OCI-LY7 (cell line): ENCODE measurements around the gene FAM210B. TPM values are rescaled to one million over a fixed set of nuclear protein-coding genes. Genes with fewer than 3 reads are reported as not detected.

Experiments used
- BruUV-seq: library from RNA; stranded (reverse); fragments of 400-500 nt; replicated peaks from 2 replicates; lab custom pipeline; 2021; lab: Mats Ljungman, UMichigan
- CTCF ChIA-PET: fragments of 300-600 bp; sonication (Branson Sonifier 250); formaldehyde crosslinking; loops from one replicate; lab custom pipeline; 2022; ENCODE audit warnings: antibody characterized with exemption; ENCODE audit not compliant: unreplicated experiment; lab: Charles Lee
- POLR2A ChIA-PET: fragments of 300-600 bp; sonication (Branson Sonifier 250); formaldehyde crosslinking; loops from one replicate; lab custom pipeline; 2022; ENCODE audit warnings: antibody characterized with exemption; lab: Charles Lee
- DNase-seq: peaks from one replicate; pipeline ENCODE4 v3.0.0-alpha.2; 2015; ENCODE audit warnings: low spot score
- H2AFZ ChIP-seq: fragments of 200-600 bp; sonication (generic), shearing (Covaris generic); 2 replicates; pipeline ENCODE4 v1.6.1; 2014; ENCODE audit warnings: mild to moderate bottlenecking, antibody characterized with exemption, low read length, moderate library complexity
- H3K27ac ChIP-seq: fragments of 200-600 bp; sonication (generic); 2 replicates; pipeline ENCODE4 v1.5.1; 2014; ENCODE audit warnings: mixed run types, low read depth, mild to moderate bottlenecking, moderate library complexity, low read length, inconsistent platforms; ENCODE audit not compliant: poor library complexity, severe bottlenecking
- H3K36me3 ChIP-seq: fragments of 200-600 bp; sonication (generic); 2 replicates; pipeline ENCODE4 v1.6.1; 2014; ENCODE audit warnings: mild to moderate bottlenecking, antibody characterized with exemption, low read length, moderate library complexity, mixed read lengths; ENCODE audit not compliant: insufficient read depth
- H3K4me1 ChIP-seq: fragments of 200-600 bp; sonication (generic); 2 replicates; pipeline ENCODE4 v1.5.1; 2014; ENCODE audit warnings: mild to moderate bottlenecking, low read length; ENCODE audit not compliant: insufficient read depth, poor library complexity, severe bottlenecking
- H3K4me2 ChIP-seq: fragments of 200-600 bp; sonication (generic); 2 replicates; pipeline ENCODE4 v1.6.1; 2014; ENCODE audit warnings: mild to moderate bottlenecking, low read length
- H3K4me3 ChIP-seq: fragments of 200-600 bp; sonication (generic); 2 replicates; pipeline ENCODE4 v1.5.1; 2014; ENCODE audit warnings: mild to moderate bottlenecking, low read depth, low read length; ENCODE audit not compliant: poor library complexity, severe bottlenecking
- H3K79me2 ChIP-seq: fragments of 200-600 bp; sonication (generic); 2 replicates; pipeline ENCODE4 v1.6.1; 2016; ENCODE audit warnings: low read depth, mild to moderate bottlenecking, low read length, moderate library complexity, mixed read lengths; ENCODE audit not compliant: insufficient read depth
- H3K9me2 ChIP-seq: fragments of 200-600 bp; sonication (generic); 2 replicates; pipeline ENCODE4 v1.6.1; 2016; ENCODE audit warnings: mild to moderate bottlenecking, low read length, mixed read lengths; ENCODE audit not compliant: insufficient read depth
- H3K9me3 ChIP-seq: fragments of 200-600 bp; sonication (generic); 2 replicates; pipeline ENCODE4 v1.6.1; 2014; ENCODE audit warnings: mild to moderate bottlenecking, mixed run types, low read length, mixed read lengths
- H4K20me1 ChIP-seq: fragments of 200-600 bp; sonication (generic); 2 replicates; pipeline ENCODE4 v1.6.1; 2014; ENCODE audit warnings: mild to moderate bottlenecking, antibody characterized with exemption, low read length, moderate library complexity, mixed read lengths; ENCODE audit not compliant: insufficient read depth
- CTCF ChIP-seq: fragments of 200-600 bp; sonication (generic); conservative IDR thresholded peaks from 2 replicates; pipeline ENCODE4 v1.5.1; 2014; ENCODE audit warnings: mild to moderate bottlenecking, antibody characterized with exemption, low read length, moderate library complexity, mixed read lengths
- EZH2phosphoT487 ChIP-seq: fragments of 200-600 bp; sonication (generic); IDR thresholded peaks from 2 replicates; pipeline ENCODE4 v1.6.1; 2018; ENCODE audit warnings: low read depth, borderline replicate concordance, mild to moderate bottlenecking, mixed run types, antibody characterized with exemption, low read length, moderate library complexity, mixed read lengths
- intact Hi-C: fragments of 100-400 bp; cut with micrococcal nuclease; formaldehyde crosslinking; loops from one replicate; pipeline ENCODE4 v1.10.0; 2022; ENCODE audit not compliant: unreplicated experiment
- total RNA-seq, 2 experiments: library from RNA; depleted of rRNA in 1 of 2; stranded (reverse); fragments of >200 nt in 1 of 2; shearing (Covaris generic) in 1 of 2; gene quantifications; 2 replicates each; pipeline ENCODE4 v1.2.3, GENCODE V29; 2014 to 2022

FAM210B gene
- total RNA-seq, 2 experiments from 2014 or later = 0.19 to 1.3 TPM

- DNase-seq = no peak
- Histone ChIP-seq H3K36me3 (no peaks in the 10 kb centered on the region), H3K79me2 (no peaks in the 10 kb centered on the region), H3K9me2 (no peaks in the 10 kb centered on the region), H2AFZ (no peak overlapping the region), H4K20me1 (no peaks in the 10 kb centered on the region), H3K27ac (no peak overlapping the region), H3K9me3 (no peaks in the 10 kb centered on the region), H3K4me2 (no peak overlapping the region), H3K4me3 (no peak overlapping the region), H3K4me1 (no peaks in the 10 kb centered on the region)
- no peak for TF ChIP-seq EZH2phosphoT487
- TF ChIP-seq CTCF = no peak
- ChIA-PET POLR2A (no interaction called here), CTCF (no interaction called here)
- BruUV-seq = no TSS peak
- intact Hi-C loops = loop anchor here (5.0 kb wide), 1 partner anchor 95 kb away; the partner anchor contains the start of gene MC3R
Measured at GRCh38 chr20:56342783-56343182, 16.0 kb upstream of the FAM210B start.

GRCh38 chr20:56343861-56344381, 14.9 kb upstream of the FAM210B start:
- intact Hi-C loops = loop anchor here (5.0 kb wide), 1 partner anchor 97 kb away; the partner anchor contains the start of gene MC3R
- Histone ChIP-seq H3K4me3 (no peak overlapping the region), H3K4me1 (no peaks in the 10 kb centered on the region), H3K79me2 (no peaks in the 10 kb centered on the region), H3K9me3 (no peaks in the 10 kb centered on the region), H3K9me2 (no peaks in the 10 kb centered on the region), H3K4me2 (no peak overlapping the region), H4K20me1 (no peaks in the 10 kb centered on the region), H2AFZ (no peak overlapping the region), H3K27ac (no peak overlapping the region), H3K36me3 (no peaks in the 10 kb centered on the region)
- ChIA-PET POLR2A (no interaction called here), CTCF (no interaction called here)
- BruUV-seq = no TSS peak
- TF ChIP-seq CTCF (peak; percentile 53), EZH2phosphoT487 (no peak)
- no peak for DNase-seq

- intact Hi-C loops = no loop called here
- Histone ChIP-seq H3K27ac (no peak overlapping the region), H3K9me2 (no peaks in the 10 kb centered on the region), H3K4me2 (no peak overlapping the region), H3K9me3 (no peaks in the 10 kb centered on the region), H2AFZ (no peak overlapping the region), H3K36me3 (no peaks in the 10 kb centered on the region), H4K20me1 (no peaks in the 10 kb centered on the region), H3K4me3 (no peak overlapping the region), H3K79me2 (no peaks in the 10 kb centered on the region), H3K4me1 (no peaks in the 10 kb centered on the region)
- ChIA-PET CTCF (no interaction called here), POLR2A (no interaction called here)
- TF ChIP-seq EZH2phosphoT487 = no peak
- TF ChIP-seq CTCF = no peak
- DNase-seq = no peak
- BruUV-seq = no TSS peak
Measured at GRCh38 chr20:56345911-56346310, 12.9 kb upstream of the FAM210B start.
